GM12878 (cell line): ENCODE results near the gene TIE1. TPM values are rescaled to one million over a fixed set of nuclear protein-coding genes. Genes with fewer than 3 reads are reported as not detected.

ENCODE experiments used
- ATAC-seq: fragments of 200-7000 bp; cut with Tn5 transposase; 3 replicates; pipeline ENCODE4 v1.9.1; 2020; ENCODE audit warnings: mild to moderate bottlenecking, moderate library complexity
- BruUV-seq: library from RNA; stranded (reverse); fragments of 400-500 nt; replicated peaks from 2 replicates; lab custom pipeline; 2021; lab: Mats Ljungman, UMichigan
- CTCF ChIA-PET: fragments of 300-600 bp; sonication (Branson Sonifier 250); formaldehyde crosslinking; extraction: SDS; loops from one replicate; lab custom pipeline; 2021; ENCODE audit warnings: inconsistent platforms; lab: Yijun Ruan, JAX
- POLR2A ChIA-PET: fragments of 350-600 bp; formaldehyde crosslinking; extraction: SDS; loops from one replicate; lab custom pipeline; 2021; ENCODE audit warnings: inconsistent platforms; lab: Charles Lee
- RAD21 ChIA-PET: fragments of 300-600 bp; sonication (Branson Sonifier 250); formaldehyde crosslinking; loops from one replicate; lab custom pipeline; 2023; ENCODE audit warnings: antibody characterized with exemption; ENCODE audit not compliant: unreplicated experiment; lab: Charles Lee
- SMC1A ChIA-PET: fragments of 300-600 bp; sonication (Branson Sonifier 250); formaldehyde crosslinking; loops from one replicate; lab custom pipeline; 2023; ENCODE audit not compliant: unreplicated experiment, uncharacterized antibody; lab: Charles Lee
- DNase-seq: peaks from one replicate; pipeline ENCODE4 v3.0.0-alpha.2; 2011; ENCODE audit warnings: low read depth, low spot score
- FAIRE-seq: peaks from 3 replicates; lab custom pipeline; 2011; peaks lifted over from hg19 to GRCh38; lab: Jason Lieb, UNC
- H2AFZ ChIP-seq: 2 replicates; pipeline ENCODE4 v1.6.0; 2011; ENCODE audit warnings: low read depth, low read length, control low read depth; ENCODE audit not compliant: control insufficient read depth
- H3K27ac ChIP-seq: 2 replicates; pipeline ENCODE4 v1.5.1; 2011; ENCODE audit warnings: control low read depth; ENCODE audit not compliant: control insufficient read depth, insufficient read depth
- H3K27me3 ChIP-seq, 2 experiments: replicated peaks in 1 of 2; 2 replicates each; pipeline versions ENCODE4 v1.6.0 to v1.6.1; 2011; ENCODE audit warnings: low read length in 1 of 2; ENCODE audit not compliant: control insufficient read depth in 2 of 2, insufficient read depth in 2 of 2
- H3K36me3 ChIP-seq, 2 experiments: 2 replicates each; pipeline ENCODE4 v1.5.1; 2011; ENCODE audit warnings: low read length in 1 of 2; ENCODE audit not compliant: control insufficient read depth in 2 of 2, insufficient read depth in 2 of 2
- H3K4me1 ChIP-seq: 2 replicates; pipeline ENCODE4 v1.6.1; 2011; ENCODE audit warnings: mild to moderate bottlenecking, low read length, moderate library complexity, mixed read lengths; ENCODE audit not compliant: control insufficient read depth, insufficient read depth
- H3K4me2 ChIP-seq: 2 replicates; pipeline ENCODE4 v1.6.0; 2011; ENCODE audit warnings: control low read depth; ENCODE audit not compliant: control insufficient read depth, insufficient read depth
- H3K4me3 ChIP-seq: fragments of 200-600 bp; sonication (generic); 2 replicates; pipeline ENCODE4 v1.5.1; 2016
- H3K79me2 ChIP-seq: 2 replicates; pipeline ENCODE4 v1.6.0; 2011; ENCODE audit warnings: low read length; ENCODE audit not compliant: control insufficient read depth, insufficient read depth
- H3K9ac ChIP-seq: 2 replicates; pipeline ENCODE4 v1.8.0; 2011; ENCODE audit warnings: low read length, control low read depth, mixed read lengths; ENCODE audit not compliant: control insufficient read depth, insufficient read depth
- H3K9me3 ChIP-seq: replicated peaks from 3 replicates; pipeline ENCODE4 v1.5.1; 2011; ENCODE audit warnings: mild to moderate bottlenecking, low read length; ENCODE audit not compliant: control insufficient read depth, insufficient read depth
- H4K20me1 ChIP-seq: 2 replicates; pipeline ENCODE4 v1.6.0; 2011; ENCODE audit not compliant: control insufficient read depth, insufficient read depth
- CBX5 ChIP-seq: sonication (generic); IDR thresholded peaks from 2 replicates; pipeline ENCODE4 v1.6.1; 2016; ENCODE audit warnings: low read depth, moderate library complexity, mild to moderate bottlenecking, inconsistent platforms
- CREB1 ChIP-seq: IDR thresholded peaks from 2 replicates; pipeline ENCODE4 v1.6.1; 2012; ENCODE audit warnings: low read depth, mild to moderate bottlenecking, inconsistent platforms
- EP300 ChIP-seq, 2 experiments: fragments of 150-350 bp in 1 of 2; IDR thresholded peaks; 2 replicates each; pipeline ENCODE4 v1.6.1; 2011 to 2012; ENCODE audit warnings: low read depth in 2 of 2, low read length in 2 of 2, borderline replicate concordance in 1 of 2, improper control_type of control experiment in 1 of 2, inconsistent platforms in 1 of 2; ENCODE audit not compliant: control insufficient read depth in 1 of 2
- HDAC2 ChIP-seq: fragments of 200-600 bp; sonication (generic); IDR thresholded peaks from 2 replicates; pipeline ENCODE4 v1.6.1; 2017
- MEF2A ChIP-seq: IDR thresholded peaks from 2 replicates; pipeline ENCODE4 v1.6.1; 2011; ENCODE audit warnings: low read depth, mild to moderate bottlenecking, low read length, moderate library complexity; ENCODE audit not compliant: insufficient read depth
- MYC ChIP-seq: IDR thresholded peaks from 2 replicates; pipeline ENCODE4 v1.6.1; 2011; ENCODE audit warnings: mild to moderate bottlenecking, low read length, moderate library complexity, inconsistent platforms; ENCODE audit not compliant: insufficient read depth, insufficient replicate concordance, insufficient read length, severe bottlenecking
- NR2F1 ChIP-seq: fragments of 450-650 bp; conservative IDR thresholded peaks from 2 replicates; pipeline ENCODE4 v1.6.1; 2017; ENCODE audit warnings: mild to moderate bottlenecking
- RB1 ChIP-seq: fragments of 450-650 bp; formaldehyde crosslinking; IDR thresholded peaks from 2 replicates; pipeline ENCODE4 v1.6.1; 2017; ENCODE audit warnings: mild to moderate bottlenecking, borderline replicate concordance
- SMAD1 ChIP-seq: fragments of 450-650 bp; IDR thresholded peaks from 2 replicates; pipeline ENCODE4 v1.6.1; 2018; ENCODE audit warnings: mild to moderate bottlenecking, low read depth; ENCODE audit not compliant: partially characterized antibody
- TCF7 ChIP-seq: IDR thresholded peaks from 2 replicates; pipeline ENCODE4 v1.6.1; 2014; ENCODE audit warnings: antibody characterized with exemption, borderline replicate concordance
- ZBED1 ChIP-seq: IDR thresholded peaks from 2 replicates; pipeline ENCODE4 v1.6.1; 2016; ENCODE audit warnings: borderline replicate concordance
- ZNF207 ChIP-seq: fragments of 450-650 bp; IDR thresholded peaks from 2 replicates; pipeline ENCODE4 v1.6.1; 2014; ENCODE audit warnings: antibody characterized with exemption, mild to moderate bottlenecking, borderline replicate concordance
- ZNF217 ChIP-seq: fragments of 450-650 bp; IDR thresholded peaks from 2 replicates; pipeline ENCODE4 v1.6.1; 2017; ENCODE audit warnings: antibody characterized with exemption, mild to moderate bottlenecking
- WGBS: methylation state at CpG from one replicate; pipeline ENCODE4 v1.1.6; 2016; ENCODE audit warnings: low lambda C conversion rate; ENCODE audit not compliant: insufficient replicate concordance, insufficient coverage; ENCODE audit errors: missing lambda C conversion rate; 5-methylcytosine and 5-hydroxymethylcytosine counted together
- in situ Hi-C: fragments of 300-500 bp; cut with MboI; formaldehyde crosslinking; loops from 9 replicates; pipeline ENCODE4 v1.14.3; 2018; ENCODE audit warnings: mixed read lengths
- intact Hi-C: fragments of 100-400 bp; cut with micrococcal nuclease; formaldehyde crosslinking; loops from one replicate; pipeline ENCODE4 v1.14.2; 2022; ENCODE audit not compliant: unreplicated experiment
- polyA plus RNA-seq, 11 experiments: library from polyadenylated mRNA; depleted of rRNA in 4 of 11; unstranded in 6 of 11; stranded (reverse) in 5 of 11; fragments of >200 nt; fragmentation: Nextera tagmentation in 4 of 11; fragmentation: Illumina TruSeq in 1 of 11; extraction: Ambion mirVana in 4 of 11; extraction: Trizol in 1 of 11; gene quantifications; 1 replicate in 1 of 11; 2 replicates in 10 of 11; pipeline versions ENCODE4 v1.2.1 to v1.2.3, GENCODE V29; 2011 to 2016; ENCODE audit warnings: inconsistent platforms in 2 of 11, missing spikeins in 2 of 11, low read depth in 1 of 11
- total RNA-seq, 4 experiments: library from RNA; depleted of rRNA in 3 of 4; stranded (reverse); fragments of >200 nt in 3 of 4; fragmentation: Illumina TruSeq in 1 of 4; extraction: Trizol in 1 of 4; gene quantifications; 2 replicates each; pipeline versions ENCODE4 v1.2.1 to v1.2.3, GENCODE V29; 2013 to 2021
- TF ChIP-seq, protein P1 (sequence below): IDR thresholded peaks from 2 replicates; pipeline ENCODE4 v1.6.1; 2012; ENCODE audit warnings: low read depth, low read length, improper control_type of control experiment
- TF ChIP-seq, protein P2 (sequence below): fragments of 450-650 bp; IDR thresholded peaks from 2 replicates; pipeline ENCODE4 v1.6.1; 2017; ENCODE audit warnings: mild to moderate bottlenecking, low read depth, inconsistent platforms; ENCODE audit not compliant: poor library complexity, severe bottlenecking

Gene TIE1
- total and polyA plus RNA-seq, 10 of the 15 experiments (the other 5 are each of a cell fraction or from before 2014, with no cell fraction given), result 0.26 to 3.9 (median 1.3) TPM

DNA sequence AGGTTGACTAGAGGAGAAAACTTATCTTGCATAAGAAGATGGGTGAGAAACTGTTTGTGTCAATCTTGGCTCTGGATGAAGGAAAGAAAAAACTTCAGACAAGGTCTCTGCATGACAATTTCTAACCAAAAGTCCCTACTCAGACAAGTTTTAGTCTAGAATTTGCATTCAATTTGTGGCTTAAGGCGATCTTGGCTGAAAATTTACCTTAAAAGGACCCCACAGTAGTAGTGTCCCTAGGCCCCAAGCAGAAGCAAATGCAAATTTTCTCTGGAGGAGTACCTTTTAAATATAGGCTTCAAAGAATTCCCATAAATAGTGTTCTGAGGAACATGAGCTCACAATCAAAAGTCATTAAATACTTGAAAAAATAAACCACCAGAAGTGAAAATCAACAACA, 48.6 kb upstream of the TIE1 start:
- DNase-seq, result no peak
- ATAC-seq, result no peak
- Histone ChIP-seq H3K27me3 (no peaks in the 10 kb centered on the region; a peak in 1 of 4 replicates), H3K79me2 (no peaks in the 10 kb centered on the region), H3K36me3 (no peaks in the 10 kb centered on the region), H3K4me2 (no peak overlapping the region), H3K4me1 (no peaks in the 10 kb centered on the region), H3K9ac (no peak overlapping the region), H3K27ac (no peak overlapping the region), H3K9me3 (no peaks in the 10 kb centered on the region; the same call in 2 of the 3 replicates), H2AFZ (no peak overlapping the region), H4K20me1 (no peaks in the 10 kb centered on the region), H3K4me3 (no peak overlapping the region)
- in situ Hi-C loops, result no loop called here
- ChIA-PET SMC1A (interaction anchor here (0.6 to 1.4 kb wide), 4 partner anchors 12 to 162 kb away, joined by 3 to 4 read pairs (median 4); no protein-coding TSS in a partner anchor), POLR2A (no interaction called here), CTCF (interaction anchor here (0.5 kb wide), 1 partner anchor 16 kb away, joined by 3 read pairs; no protein-coding TSS in a partner anchor), RAD21 (interaction anchor here (0.9 kb wide), 1 partner anchor 43 kb away, joined by 3 read pairs; no protein-coding TSS in a partner anchor)
- FAIRE-seq, result no peak
- no peak for TF ChIP-seq EP300 (IDR thresholded peaks at IDR 0.05; ENCODE audit: borderline replicate concordance in 1 of 2, control insufficient read depth in 1 of 2, low read depth in 2 of 2, low read length in 2 of 2)
- intact Hi-C loops, result no loop called here
- no TSS peak for BruUV-seq
- 11% methylated on average over 1 of the region's 1 CpG for WGBS

DNA sequence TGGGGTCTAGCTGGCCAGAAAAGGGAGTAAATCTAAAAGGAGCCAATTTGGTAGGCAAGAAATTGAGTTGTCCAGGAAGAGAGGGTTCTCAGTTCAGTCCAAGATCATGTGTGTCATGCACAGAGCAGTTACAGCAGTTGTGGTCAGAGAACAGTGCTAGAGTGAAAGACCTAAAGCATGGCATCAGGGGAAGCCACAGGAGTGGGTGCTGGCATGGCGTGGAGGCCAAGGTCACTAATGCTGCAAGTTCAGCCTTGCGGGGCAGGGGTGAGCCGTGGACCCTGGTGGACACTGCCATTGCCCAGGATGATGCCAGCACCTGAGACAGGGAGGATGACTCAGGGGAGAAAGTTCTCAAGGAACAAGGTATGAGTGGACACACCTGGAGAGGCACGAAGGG, 47.6 kb upstream of the TIE1 start:
- FAIRE-seq (no peak), ATAC-seq (no peak), DNase-seq (no peak)
- no peak overlapping the region for H3K4me3 ChIP-seq
- H3K4me2 ChIP-seq, result no peak overlapping the region
- no peaks in the 10 kb centered on the region for H3K79me2 ChIP-seq
- ChIA-PET RAD21 (no interaction called here), CTCF (no interaction called here), SMC1A (interaction anchor here (1.0 to 1.2 kb wide), 2 partner anchors 13 to 161 kb away, joined by 3 to 4 read pairs; no protein-coding TSS in a partner anchor), POLR2A (no interaction called here)
- H3K36me3 ChIP-seq, result no peaks in the 10 kb centered on the region
- H3K9ac ChIP-seq, result no peak overlapping the region
- H3K27me3 ChIP-seq, result no peaks in the 10 kb centered on the region; a peak in 1 of 4 replicates
- in situ Hi-C loops, result no loop called here
- no peak overlapping the region for H2AFZ ChIP-seq
- 67% methylated on average over 4 of the region's 4 CpGs for WGBS
- no peak overlapping the region for H3K27ac ChIP-seq
- peaks cover 5% of the 10 kb centered on the region; the same call in 2 of the 3 replicates for H3K9me3 ChIP-seq
- intact Hi-C loops, result no loop called here
- no peaks in the 10 kb centered on the region for H4K20me1 ChIP-seq
- no peaks in the 10 kb centered on the region for H3K4me1 ChIP-seq
- no TSS peak for BruUV-seq
- TF ChIP-seq MEF2A (no peak), CREB1 (no peak), ZNF207 (no peak), HDAC2 (no peak), CBX5 (no peak), TCF7 (no peak), NR2F1 (no peak), RB1 (no peak), ZBED1 (no peak), ZNF217 (no peak), SMAD1 (no peak), MYC (no peak)
- TF ChIP-seq, protein P1, sequence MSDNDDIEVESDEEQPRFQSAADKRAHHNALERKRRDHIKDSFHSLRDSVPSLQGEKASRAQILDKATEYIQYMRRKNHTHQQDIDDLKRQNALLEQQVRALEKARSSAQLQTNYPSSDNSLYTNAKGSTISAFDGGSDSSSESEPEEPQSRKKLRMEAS, result no peak
- TF ChIP-seq, protein P2, sequence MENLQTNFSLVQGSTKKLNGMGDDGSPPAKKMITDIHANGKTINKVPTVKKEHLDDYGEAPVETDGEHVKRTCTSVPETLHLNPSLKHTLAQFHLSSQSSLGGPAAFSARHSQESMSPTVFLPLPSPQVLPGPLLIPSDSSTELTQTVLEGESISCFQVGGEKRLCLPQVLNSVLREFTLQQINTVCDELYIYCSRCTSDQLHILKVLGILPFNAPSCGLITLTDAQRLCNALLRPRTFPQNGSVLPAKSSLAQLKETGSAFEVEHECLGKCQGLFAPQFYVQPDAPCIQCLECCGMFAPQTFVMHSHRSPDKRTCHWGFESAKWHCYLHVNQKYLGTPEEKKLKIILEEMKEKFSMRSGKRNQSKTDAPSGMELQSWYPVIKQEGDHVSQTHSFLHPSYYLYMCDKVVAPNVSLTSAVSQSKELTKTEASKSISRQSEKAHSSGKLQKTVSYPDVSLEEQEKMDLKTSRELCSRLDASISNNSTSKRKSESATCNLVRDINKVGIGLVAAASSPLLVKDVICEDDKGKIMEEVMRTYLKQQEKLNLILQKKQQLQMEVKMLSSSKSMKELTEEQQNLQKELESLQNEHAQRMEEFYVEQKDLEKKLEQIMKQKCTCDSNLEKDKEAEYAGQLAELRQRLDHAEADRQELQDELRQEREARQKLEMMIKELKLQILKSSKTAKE, result no peak
